ENCODE results near the gene PCDH7. TPM values are rescaled to one million over a fixed set of nuclear protein-coding genes. Genes with fewer than 3 reads are reported as not detected.

PCDH7 gene
- total RNA-seq, 4 donors from 2014 or later = 0.69 to 4.5 (median 2.2) TPM

GRCh38 chr4:30722092-30722358, 1.9 kb downstream of the PCDH7 start:
- no peak for ATAC-seq (ENCODE audit: low FRiP score)
- no peak for TF ChIP-seq CTCF (IDR thresholded peaks at IDR 0.05)

GRCh38 chr4:30722359-30723200, 2.4 kb downstream of the PCDH7 start:
- no peak for ATAC-seq (ENCODE audit: low FRiP score)
- no peak for TF ChIP-seq CTCF (IDR thresholded peaks at IDR 0.05)
- no peak for DNase-seq (ENCODE audit: low spot score)

More at GRCh38 chr4:30722092-30722358, 1.9 kb downstream of the PCDH7 start:
- no peak for DNase-seq (ENCODE audit: low spot score)

- ATAC-seq (ENCODE audit: low FRiP score) = no peak
- no peak for DNase-seq (ENCODE audit: low spot score)
- TF ChIP-seq CTCF (IDR thresholded peaks at IDR 0.05) = no peak
Observed at GRCh38 chr4:30723201-30723955, 3.2 kb downstream of the PCDH7 start.

- no peak for DNase-seq (ENCODE audit: low spot score)
- TF ChIP-seq CTCF (IDR thresholded peaks at IDR 0.05) = no peak
- no peak for ATAC-seq (ENCODE audit: low FRiP score)
Observed at GRCh38 chr4:30724247-30724646, 4.1 kb downstream of the PCDH7 start.

- ATAC-seq (ENCODE audit: low FRiP score) = no peak
- DNase-seq (ENCODE audit: low spot score) = no peak
- no peak for TF ChIP-seq CTCF (IDR thresholded peaks at IDR 0.05)
Observed at GRCh38 chr4:30725562-30725961, 5.4 kb downstream of the PCDH7 start.

- ATAC-seq (ENCODE audit: low FRiP score) (no peak), DNase-seq (ENCODE audit: low spot score) (no peak)
- TF ChIP-seq CTCF (IDR thresholded peaks at IDR 0.05) = no peak
Observed at GRCh38 chr4:30726090-30726675, 6.0 kb downstream of the PCDH7 start.

Data from omental fat pad (tissue), 4 donors.